Effector memory CD8-positive, alpha-beta T cell (primary cell): ENCODE data around the gene CEP41.
A peak's percentile ranks its signal among the peaks of the same experiment; 100 is the strongest.

ENCODE experiments used
- ATAC-seq: fragments of 150-1000 bp; cut with Tn5 transposase; replicated peaks from 2 replicates; pipeline ENCODE4 v1.10.0; 2021; ENCODE audit warnings: mild to moderate bottlenecking, moderate library complexity
- DNase-seq, 3 experiments: peaks; one replicate each; pipeline ENCODE4 v3.0.0; 2021
- H3K27ac Mint-ChIP-seq, 2 donors: one replicate each; pipeline ENCODE4 v1.8.0; 2022; ENCODE audit warnings: mild to moderate bottlenecking in 2 of 2, mixed read lengths in 2 of 2, moderate library complexity in 2 of 2
- H3K27me3 Mint-ChIP-seq, 2 donors: one replicate each; pipeline ENCODE4 v1.8.0; 2022; ENCODE audit warnings: mixed read lengths in 2 of 2
- H3K36me3 Mint-ChIP-seq: one replicate; pipeline ENCODE4 v1.8.0; 2022; ENCODE audit warnings: mild to moderate bottlenecking, moderate library complexity, mixed read lengths; ENCODE audit not compliant: insufficient read depth
- H3K4me1 Mint-ChIP-seq, 2 donors: one replicate each; pipeline ENCODE4 v1.8.0; 2022; ENCODE audit warnings: low read depth in 2 of 2, mixed read lengths in 2 of 2
- H3K4me3 Mint-ChIP-seq, 2 donors: one replicate each; pipeline ENCODE4 v1.8.0; 2022; ENCODE audit warnings: mild to moderate bottlenecking in 2 of 2, mixed read lengths in 2 of 2, moderate library complexity in 2 of 2
- H3K9me3 Mint-ChIP-seq, 2 donors: one replicate each; pipeline ENCODE4 v1.8.0; 2022; ENCODE audit warnings: mixed read lengths in 2 of 2

CEP41 gene

GRCh38 chr7:130423501-130424037 is 17.2 kb downstream of the CEP41 start:
- Mint-ChIP-seq H3K27ac (no peak overlapping the region), H3K36me3 (peaks cover 8% of the 10 kb centered on the region), H3K9me3 (no peaks in the 10 kb centered on the region), H3K4me1 (peaks cover 0 to 4% of the 10 kb centered on the region in 2 donors), H3K4me3 (no peak overlapping the region), H3K27me3 (no peaks in the 10 kb centered on the region)
- ATAC-seq, result no peak
- no peak for DNase-seq

DNA sequence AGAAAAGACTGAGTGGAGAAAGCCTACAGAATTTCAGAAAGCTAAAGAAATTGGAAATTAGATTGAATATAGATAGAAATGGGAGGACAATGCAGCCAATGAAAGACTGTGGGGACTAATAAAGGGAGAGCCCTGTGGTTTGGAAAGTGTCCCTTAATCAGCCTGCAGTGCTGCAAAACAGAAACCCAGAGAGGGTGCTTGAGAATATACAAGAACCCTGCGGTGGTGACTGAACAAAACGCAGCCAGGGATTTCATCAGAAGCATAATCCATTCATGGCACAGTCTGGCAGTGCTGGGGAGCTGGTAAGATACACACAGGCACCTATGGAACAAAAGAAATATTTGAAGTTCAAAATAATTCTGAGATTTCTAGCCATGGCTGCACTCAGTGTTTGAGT is 19.1 kb downstream of the CEP41 start:
- Mint-ChIP-seq H3K36me3 (peaks cover 4% of the 10 kb centered on the region), H3K9me3 (no peaks in the 10 kb centered on the region), H3K27ac (no peak overlapping the region), H3K4me1 (peaks cover 4 to 13% of the 10 kb centered on the region in 2 donors), H3K27me3 (no peaks in the 10 kb centered on the region), H3K4me3 (no peak overlapping the region)
- ATAC-seq (no peak), DNase-seq (no peak)

DNA sequence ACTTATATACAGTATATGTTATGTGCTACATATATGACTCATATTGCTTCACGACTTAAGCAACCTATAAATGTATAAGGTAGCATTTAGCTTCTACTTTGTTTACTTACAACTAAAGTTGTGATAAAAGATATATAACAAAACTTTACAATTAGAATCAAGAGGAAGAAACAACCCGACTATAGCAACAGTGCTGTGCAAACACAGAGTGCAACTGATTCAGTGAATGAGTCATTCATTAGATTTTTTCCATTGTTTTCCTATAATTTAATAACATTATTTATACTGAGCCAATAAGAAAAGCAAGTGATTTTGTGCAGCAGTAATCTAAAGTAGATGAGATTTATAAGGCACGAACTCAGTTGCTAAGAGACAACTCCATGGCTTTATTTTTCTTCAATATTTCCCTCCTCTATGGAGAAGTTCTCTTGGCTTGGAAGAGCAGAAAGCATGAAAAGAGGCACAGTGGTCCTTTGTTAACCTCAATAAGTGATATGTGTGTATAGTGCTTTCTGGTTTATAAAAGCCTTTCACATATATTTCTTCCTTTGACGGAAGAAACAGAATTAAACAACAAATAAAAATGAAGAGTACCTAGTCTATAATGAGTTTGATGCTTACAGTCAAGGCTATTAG is 19.8 kb downstream of the CEP41 start:
- Mint-ChIP-seq H3K4me3 (no peak overlapping the region), H3K27ac (no peak overlapping the region), H3K9me3 (no peaks in the 10 kb centered on the region), H3K4me1 (peaks cover 4 to 18% of the 10 kb centered on the region in 2 donors), H3K27me3 (no peaks in the 10 kb centered on the region), H3K36me3 (peaks cover 4% of the 10 kb centered on the region)
- DNase-seq, result no peak
- no peak for ATAC-seq

DNA sequence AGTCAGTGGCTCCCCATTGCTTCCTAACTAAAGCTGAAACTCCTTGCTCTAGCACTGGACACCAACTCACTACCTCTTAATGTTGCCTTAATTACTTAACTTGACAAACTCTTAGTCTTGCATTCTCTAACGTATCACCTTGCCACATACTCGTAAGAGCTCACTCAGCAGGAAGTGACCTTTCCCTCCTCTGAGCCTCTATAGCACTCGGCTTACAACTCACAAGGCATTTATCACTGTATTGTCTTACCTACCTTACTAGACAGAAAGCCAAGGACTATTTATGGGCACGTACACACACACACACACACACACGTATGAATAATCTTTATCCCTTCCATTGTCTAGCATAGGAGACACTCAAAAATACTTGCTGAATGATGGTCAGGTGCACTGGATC is 21.2 kb downstream of the CEP41 start:
- Mint-ChIP-seq H3K27me3 (no peaks in the 10 kb centered on the region), H3K9me3 (no peaks in the 10 kb centered on the region), H3K27ac (no peak overlapping the region), H3K4me1 (peaks cover 12 to 27% of the 10 kb centered on the region in 2 donors), H3K36me3 (peaks cover 4% of the 10 kb centered on the region), H3K4me3 (no peak overlapping the region)
- ATAC-seq (no peak), DNase-seq (no peak)

GRCh38 chr7:130418306-130418705 is 22.5 kb downstream of the CEP41 start:
- Mint-ChIP-seq H3K27ac (no peak overlapping the region), H3K27me3 (no peaks in the 10 kb centered on the region), H3K4me1 (peaks cover 13 to 27% of the 10 kb centered on the region in 2 donors), H3K4me3 (no peak overlapping the region), H3K9me3 (no peaks in the 10 kb centered on the region), H3K36me3 (peaks cover 4% of the 10 kb centered on the region)
- DNase-seq (no peak), ATAC-seq (no peak)

DNA sequence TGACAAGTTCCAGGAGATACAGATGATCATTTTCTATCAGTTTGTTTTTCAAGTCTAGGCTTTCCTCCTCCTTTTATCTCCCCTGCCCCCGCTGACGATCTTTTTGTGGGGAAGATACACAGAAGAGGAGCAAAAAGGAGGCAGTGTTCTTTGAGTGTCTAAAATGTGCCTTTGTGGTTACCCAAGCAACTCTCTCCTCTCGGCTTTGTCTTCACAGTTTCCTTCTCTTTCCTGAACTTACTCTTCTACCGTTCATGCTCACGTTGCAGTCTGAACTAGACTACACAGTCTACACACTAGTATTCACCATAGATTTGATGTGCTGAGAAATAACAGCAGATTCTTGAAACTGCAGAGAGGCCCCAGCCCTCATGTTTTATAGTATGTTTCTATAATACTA is 23.6 kb downstream of the CEP41 start:
- Mint-ChIP-seq H3K27ac (peak overlapping the region in 1 of 2 donors; percentile 66), H3K4me3 (peak overlapping the region in 1 of 2 donors; percentile 9), H3K27me3 (no peaks in the 10 kb centered on the region), H3K4me1 (peaks cover 13 to 27% of the 10 kb centered on the region in 2 donors), H3K36me3 (peaks cover 4% of the 10 kb centered on the region), H3K9me3 (no peaks in the 10 kb centered on the region)
- ATAC-seq, result no peak
- DNase-seq, result no peak

- Mint-ChIP-seq H3K9me3 (no peaks in the 10 kb centered on the region), H3K4me3 (no peak overlapping the region), H3K27ac (peak overlapping the region in 1 of 2 donors; percentile 16), H3K36me3 (no peaks in the 10 kb centered on the region), H3K4me1 (peaks cover 13 to 23% of the 10 kb centered on the region in 2 donors), H3K27me3 (no peaks in the 10 kb centered on the region)
- peak; percentile 51 for ATAC-seq
- no peak for DNase-seq
Measured at GRCh38 chr7:130415006-130415405, 25.8 kb downstream of the CEP41 start.

DNA sequence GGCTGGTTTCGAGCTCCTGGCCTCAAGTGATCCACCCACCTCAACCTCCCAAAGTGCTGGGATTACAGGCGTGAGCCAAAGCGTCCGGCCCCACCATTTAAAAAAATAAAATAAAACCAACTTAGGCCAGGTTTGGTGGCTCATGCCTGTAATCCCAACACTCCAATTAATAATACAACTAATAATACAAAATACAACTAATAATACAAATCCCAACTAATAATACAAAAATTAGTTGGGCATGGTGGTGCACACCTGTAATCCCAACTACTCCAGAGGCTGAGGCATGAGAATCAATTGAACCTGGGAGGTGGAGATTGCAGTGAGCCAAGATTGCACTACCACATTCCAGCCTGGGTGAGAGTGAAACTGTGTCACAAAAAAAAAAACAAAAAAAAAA is 27.6 kb downstream of the CEP41 start:
- Mint-ChIP-seq H3K9me3 (no peaks in the 10 kb centered on the region), H3K4me1 (peaks cover 13 to 23% of the 10 kb centered on the region in 2 donors), H3K27ac (no peak overlapping the region), H3K4me3 (no peak overlapping the region), H3K36me3 (no peaks in the 10 kb centered on the region), H3K27me3 (no peaks in the 10 kb centered on the region)
- DNase-seq (no peak), ATAC-seq (no peak)

DNA sequence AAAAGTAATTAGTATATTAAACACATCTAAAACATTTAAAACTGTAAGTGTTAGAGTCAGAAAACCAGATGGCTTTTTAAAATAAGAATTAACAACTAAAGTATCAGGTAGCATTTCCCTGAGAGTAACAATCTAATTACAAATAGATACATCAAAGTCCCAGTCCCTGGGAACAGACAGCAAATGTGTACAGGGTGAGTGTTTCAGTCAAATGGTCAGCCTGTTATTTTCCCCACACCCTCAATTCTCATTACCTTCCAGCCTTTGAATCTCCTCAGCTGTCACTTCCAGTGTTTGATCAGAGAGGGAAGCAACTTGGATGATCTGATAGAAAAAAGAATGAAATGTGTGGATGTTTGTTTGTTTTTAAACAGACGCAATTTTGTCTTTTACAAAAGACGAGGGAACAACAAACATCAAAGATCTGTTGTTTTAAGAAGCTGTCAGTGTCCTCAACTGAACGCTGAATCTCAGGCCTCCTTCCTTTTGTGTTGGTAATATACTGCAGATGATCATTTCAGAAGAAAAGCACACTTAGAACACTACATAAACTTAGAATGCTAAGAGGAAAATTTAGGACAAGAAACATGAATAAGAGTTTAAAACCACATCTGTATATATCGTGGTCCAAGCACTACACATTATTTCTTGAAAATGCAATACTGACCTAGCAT is 29.8 kb downstream of the CEP41 start:
- DNase-seq (no peak), ATAC-seq (no peak)
- H3K4me1 Mint-ChIP-seq, result peaks cover 9% of the 10 kb centered on the region in 2 donors
- H3K4me3 Mint-ChIP-seq, result no peak overlapping the region
- H3K27ac Mint-ChIP-seq, result no peak overlapping the region
- no peaks in the 10 kb centered on the region for H3K9me3 Mint-ChIP-seq
- no peaks in the 10 kb centered on the region for H3K36me3 Mint-ChIP-seq
- no peaks in the 10 kb centered on the region for H3K27me3 Mint-ChIP-seq

GRCh38 chr7:130409712-130410072 is 31.1 kb downstream of the CEP41 start:
- ATAC-seq (no peak), DNase-seq (no peak)
- Mint-ChIP-seq H3K27ac (no peak overlapping the region), H3K36me3 (no peaks in the 10 kb centered on the region), H3K4me1 (peaks cover under 1% of the 10 kb centered on the region in 2 donors), H3K27me3 (no peaks in the 10 kb centered on the region), H3K9me3 (no peaks in the 10 kb centered on the region), H3K4me3 (no peak overlapping the region)

DNA sequence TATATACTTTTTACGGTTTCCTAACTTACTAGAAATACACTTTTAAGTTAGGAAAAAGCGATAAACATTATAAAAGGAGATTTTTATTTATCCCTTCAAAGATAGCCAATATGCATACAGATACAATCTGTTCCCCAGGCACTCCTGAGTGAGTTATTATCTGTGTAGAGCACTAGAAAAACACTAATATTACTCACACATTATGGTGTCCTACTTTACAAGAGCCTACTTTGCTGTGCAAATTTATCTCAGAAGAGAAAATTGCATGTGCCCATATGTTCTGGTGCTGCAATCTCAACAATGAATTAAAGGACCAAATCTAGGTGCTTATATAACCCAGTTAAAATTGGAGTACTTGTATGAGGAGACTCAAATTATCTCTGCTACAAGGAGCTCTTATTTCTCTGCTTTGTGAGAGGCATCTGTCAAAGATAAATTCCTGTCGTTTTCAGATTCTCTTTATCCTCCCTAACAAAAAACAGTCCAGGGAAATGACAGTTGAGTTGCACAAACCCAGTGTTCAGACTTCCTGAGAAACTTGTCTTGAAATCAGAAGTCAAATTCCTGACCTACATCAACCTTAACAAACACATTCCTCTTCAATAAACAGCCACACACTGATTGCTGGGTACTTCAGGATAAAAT is 31.6 kb downstream of the CEP41 start:
- Mint-ChIP-seq H3K27me3 (no peaks in the 10 kb centered on the region), H3K4me1 (no peaks in the 10 kb centered on the region), H3K36me3 (no peaks in the 10 kb centered on the region), H3K4me3 (no peak overlapping the region), H3K27ac (no peak overlapping the region), H3K9me3 (no peaks in the 10 kb centered on the region)
- DNase-seq (no peak), ATAC-seq (no peak)

DNA sequence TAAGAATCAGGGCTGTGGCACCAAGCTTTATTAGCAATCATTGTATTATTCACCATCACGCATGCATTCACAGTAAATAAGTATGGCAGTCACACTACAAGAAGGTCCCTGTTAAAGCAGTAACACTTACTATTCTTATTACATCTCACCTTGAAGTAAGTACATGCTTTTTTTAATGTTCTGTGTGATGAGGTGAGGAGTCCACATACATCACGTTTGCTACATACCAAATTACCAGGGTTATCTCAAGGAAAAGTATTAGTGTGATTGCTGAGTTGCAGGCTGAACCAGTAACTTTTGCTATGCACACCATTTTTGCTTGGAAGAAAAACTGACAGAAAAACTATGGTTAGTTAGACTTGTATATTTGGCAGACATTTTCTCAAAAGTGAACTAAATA is 35.8 kb downstream of the CEP41 start:
- H3K27me3 Mint-ChIP-seq, result no peaks in the 10 kb centered on the region
- ATAC-seq (no peak), DNase-seq (no peak)
- no peaks in the 10 kb centered on the region for H3K4me1 Mint-ChIP-seq
- no peaks in the 10 kb centered on the region for H3K9me3 Mint-ChIP-seq
- no peak overlapping the region for H3K4me3 Mint-ChIP-seq
- H3K36me3 Mint-ChIP-seq, result no peaks in the 10 kb centered on the region
- no peak overlapping the region for H3K27ac Mint-ChIP-seq

- H3K27me3 Mint-ChIP-seq, result no peaks in the 10 kb centered on the region
- no peaks in the 10 kb centered on the region for H3K4me1 Mint-ChIP-seq
- H3K27ac Mint-ChIP-seq, result no peak overlapping the region
- no peaks in the 10 kb centered on the region for H3K9me3 Mint-ChIP-seq
- ATAC-seq (no peak), DNase-seq (no peak)
- peaks cover 2% of the 10 kb centered on the region for H3K36me3 Mint-ChIP-seq
- no peak overlapping the region for H3K4me3 Mint-ChIP-seq
Measured at GRCh38 chr7:130401578-130401977, 39.2 kb downstream of the CEP41 start.

GRCh38 chr7:130401101-130401500 is 39.7 kb downstream of the CEP41 start:
- peaks cover 2% of the 10 kb centered on the region for H3K36me3 Mint-ChIP-seq
- no peaks in the 10 kb centered on the region for H3K4me1 Mint-ChIP-seq
- no peak for ATAC-seq
- no peak overlapping the region for H3K4me3 Mint-ChIP-seq
- no peaks in the 10 kb centered on the region for H3K27me3 Mint-ChIP-seq
- DNase-seq, result no peak
- H3K27ac Mint-ChIP-seq, result no peak overlapping the region
- no peaks in the 10 kb centered on the region for H3K9me3 Mint-ChIP-seq
